Myocyte (in vitro differentiated cells): ENCODE measurements around the gene PIH1D2. TPM values are rescaled to one million over a fixed set of nuclear protein-coding genes. Genes with fewer than 3 reads are reported as not detected.

ENCODE experiments used
- total RNA-seq: library from RNA; depleted of rRNA; stranded (reverse); fragments of >200 nt; gene quantifications from 2 replicates; pipeline ENCODE4 v1.2.3, GENCODE V29; 2014

The PIH1D2 gene
- total RNA-seq, 1 donor from 2014 or later = 1.1 TPM

Other genes starting within 250 kb of the PIH1D2 start
- 27.8 and 33.0 TPM in 2 replicates for gene ALG9, start 202.4 kb downstream of the PIH1D2 start, total RNA-seq
- 0.99 and 1.8 TPM in 2 replicates for gene FDXACB1, start 194.9 kb downstream of the PIH1D2 start, total RNA-seq
- 25.7 and 33.1 TPM in 2 replicates for gene CFAP68, start 194.5 kb downstream of the PIH1D2 start, total RNA-seq
- 182 and 268 TPM in 2 replicates for gene CRYAB, start 162.2 kb downstream of the PIH1D2 start, total RNA-seq
- 14.6 and 15.6 TPM in 2 replicates for gene HSPB2, start 161.3 kb downstream of the PIH1D2 start, total RNA-seq
- 0.70 and 1.7 TPM in 2 replicates for gene C11orf52, start 155.1 kb downstream of the PIH1D2 start, total RNA-seq
- 17.7 and 19.6 TPM in 2 replicates for gene DIXDC1, start 136.7 kb downstream of the PIH1D2 start, total RNA-seq
- 41.9 and 65.1 TPM in 2 replicates for gene DLAT, start 48.6 kb downstream of the PIH1D2 start, total RNA-seq
- 20.6 and 29.3 TPM in 2 replicates for gene NKAPD1, start 282 bp upstream of the PIH1D2 start, total RNA-seq
- gene TIMM8B, start 12.7 kb upstream of the PIH1D2 start, total RNA-seq = 55.0 and 62.6 TPM in 2 replicates
- 107 and 123 TPM in 2 replicates for gene SDHD, start 12.9 kb upstream of the PIH1D2 start, total RNA-seq
- not detected in 2 replicates for gene IL18, start 90.1 kb upstream of the PIH1D2 start, total RNA-seq
- gene TEX12, start 93.4 kb upstream of the PIH1D2 start, total RNA-seq = not detected in 2 replicates
- 0.80 and 0.99 TPM in 2 replicates for gene BCO2, start 101.5 kb upstream of the PIH1D2 start, total RNA-seq
- gene PTS, start 152.4 kb upstream of the PIH1D2 start, total RNA-seq = 27.9 and 32.8 TPM in 2 replicates
- gene PLET1, start 186.8 kb upstream of the PIH1D2 start, total RNA-seq = not detected in 2 replicates